Measurements from ENCODE around the gene ARMCX1.

- TF ChIP-seq, protein P1, sequence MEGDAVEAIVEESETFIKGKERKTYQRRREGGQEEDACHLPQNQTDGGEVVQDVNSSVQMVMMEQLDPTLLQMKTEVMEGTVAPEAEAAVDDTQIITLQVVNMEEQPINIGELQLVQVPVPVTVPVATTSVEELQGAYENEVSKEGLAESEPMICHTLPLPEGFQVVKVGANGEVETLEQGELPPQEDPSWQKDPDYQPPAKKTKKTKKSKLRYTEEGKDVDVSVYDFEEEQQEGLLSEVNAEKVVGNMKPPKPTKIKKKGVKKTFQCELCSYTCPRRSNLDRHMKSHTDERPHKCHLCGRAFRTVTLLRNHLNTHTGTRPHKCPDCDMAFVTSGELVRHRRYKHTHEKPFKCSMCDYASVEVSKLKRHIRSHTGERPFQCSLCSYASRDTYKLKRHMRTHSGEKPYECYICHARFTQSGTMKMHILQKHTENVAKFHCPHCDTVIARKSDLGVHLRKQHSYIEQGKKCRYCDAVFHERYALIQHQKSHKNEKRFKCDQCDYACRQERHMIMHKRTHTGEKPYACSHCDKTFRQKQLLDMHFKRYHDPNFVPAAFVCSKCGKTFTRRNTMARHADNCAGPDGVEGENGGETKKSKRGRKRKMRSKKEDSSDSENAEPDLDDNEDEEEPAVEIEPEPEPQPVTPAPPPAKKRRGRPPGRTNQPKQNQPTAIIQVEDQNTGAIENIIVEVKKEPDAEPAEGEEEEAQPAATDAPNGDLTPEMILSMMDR (conservative IDR thresholded peaks at IDR 0.05), result no peak
- TF ChIP-seq ZFX (IDR thresholded peaks at IDR 0.05), result no peak
Measured at GRCh38 chrX:101564651-101565050, 14.3 kb downstream of the ARMCX1 start.

Measured in C4-2B (cell line).